ENCODE measurements around the gene CD83. TPM values are rescaled to one million over a fixed set of nuclear protein-coding genes. Genes with fewer than 3 reads are reported as not detected.

CD83 gene
- total RNA-seq, 1 donor from 2014 or later, result 12.9 TPM

DNA sequence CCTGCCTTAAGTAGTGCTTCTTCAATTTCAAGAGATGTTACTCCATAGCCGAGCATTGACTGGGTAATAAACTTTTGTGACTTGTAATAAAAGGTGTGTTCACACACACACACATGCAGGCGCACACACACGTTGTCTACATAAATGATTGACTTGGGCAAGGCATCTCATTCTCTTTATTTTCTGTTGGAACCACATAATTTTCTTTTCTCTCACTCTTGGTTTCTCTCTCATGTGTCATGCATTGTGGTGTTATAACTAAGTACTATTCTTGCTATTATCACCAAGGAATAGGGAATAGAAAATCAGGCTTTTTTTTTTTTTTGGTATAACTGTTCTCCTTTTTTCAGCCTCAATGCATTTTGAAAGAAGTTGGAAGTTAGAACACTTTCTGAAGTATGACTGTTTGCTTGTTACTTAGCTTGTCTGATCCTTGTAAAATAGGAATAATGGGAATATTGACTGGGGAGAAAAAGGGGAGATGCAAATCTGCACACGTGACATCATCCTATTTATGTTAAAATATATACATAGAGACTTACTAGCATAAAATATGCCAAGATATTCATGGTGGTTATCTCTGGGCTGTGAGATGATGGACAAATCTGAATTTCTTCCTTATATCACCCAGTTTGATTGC lies 26.1 kb upstream of the CD83 start:
- DNase-seq (ENCODE audit: low spot score), result no peak

- no peak for DNase-seq (ENCODE audit: low spot score)
Measured at GRCh38 chr6:14092316-14092715, 25.3 kb upstream of the CD83 start.

GRCh38 chr6:14092838-14093789 lies 24.5 kb upstream of the CD83 start:
- DNase-seq (ENCODE audit: low spot score), result no peak

DNA sequence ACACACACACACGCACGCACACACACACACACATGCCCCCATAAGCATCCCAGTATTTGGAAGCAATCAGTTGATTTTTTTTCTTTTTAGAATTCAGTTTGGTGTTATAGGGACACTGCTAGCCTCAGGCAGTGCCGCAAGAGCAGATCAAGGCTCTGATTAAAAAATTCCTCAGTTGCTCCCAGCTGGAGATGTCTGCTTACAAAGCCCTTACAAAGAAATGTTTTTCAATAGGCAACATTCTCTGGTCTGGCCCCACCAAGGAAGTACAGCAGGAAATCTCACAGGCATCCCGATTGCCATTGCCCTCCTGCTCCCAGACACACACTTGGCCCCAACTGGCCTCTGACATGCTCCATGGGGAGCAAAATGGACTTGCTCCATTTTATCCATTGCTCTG lies 22.9 kb upstream of the CD83 start:
- DNase-seq (ENCODE audit: low spot score), result no peak

- DNase-seq (ENCODE audit: low spot score), result no peak
Measured at GRCh38 chr6:14095437-14095836, 22.1 kb upstream of the CD83 start.

GRCh38 chr6:14100138-14100537 lies 17.4 kb upstream of the CD83 start:
- no peak for DNase-seq (ENCODE audit: low spot score)

DNA sequence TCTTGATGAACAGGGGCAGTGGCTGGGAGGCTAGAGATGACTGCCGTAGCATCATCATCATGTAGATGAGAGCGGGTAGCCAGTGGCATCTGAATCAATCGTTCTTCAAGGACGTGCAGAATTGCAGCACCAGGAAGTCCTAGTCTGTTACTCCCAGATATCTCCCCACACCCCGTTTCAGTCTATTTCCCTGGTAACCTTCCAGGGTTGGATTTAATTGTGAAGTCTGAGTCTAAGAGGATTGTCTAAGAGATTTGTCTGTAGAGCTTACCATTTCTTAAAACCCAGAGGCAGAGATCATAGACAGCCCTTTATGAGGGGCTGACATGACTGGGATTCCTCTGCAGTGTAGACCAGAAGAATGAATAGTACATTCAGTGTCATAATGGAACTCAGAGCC lies 16.6 kb upstream of the CD83 start:
- no peak for DNase-seq (ENCODE audit: low spot score)

DNA sequence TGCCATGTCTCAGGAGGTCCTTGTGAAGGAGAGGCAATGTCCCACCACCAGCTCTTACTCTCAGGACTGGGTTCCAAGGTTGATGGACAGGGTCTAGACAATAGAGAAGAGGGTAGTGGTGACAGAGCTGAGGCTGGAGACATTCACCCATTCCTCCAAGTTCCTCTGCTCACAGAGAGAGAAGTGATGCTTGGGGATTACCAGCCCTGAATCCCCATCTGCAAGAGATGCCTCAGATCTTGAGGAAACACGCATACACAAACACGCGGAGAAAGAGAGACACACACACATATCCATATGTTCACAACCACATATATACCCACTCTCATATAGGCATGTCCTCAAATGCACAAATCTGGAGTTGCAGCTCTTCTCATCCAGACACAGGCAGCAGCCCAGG lies 15.2 kb upstream of the CD83 start:
- no peak for DNase-seq (ENCODE audit: low spot score)

DNA sequence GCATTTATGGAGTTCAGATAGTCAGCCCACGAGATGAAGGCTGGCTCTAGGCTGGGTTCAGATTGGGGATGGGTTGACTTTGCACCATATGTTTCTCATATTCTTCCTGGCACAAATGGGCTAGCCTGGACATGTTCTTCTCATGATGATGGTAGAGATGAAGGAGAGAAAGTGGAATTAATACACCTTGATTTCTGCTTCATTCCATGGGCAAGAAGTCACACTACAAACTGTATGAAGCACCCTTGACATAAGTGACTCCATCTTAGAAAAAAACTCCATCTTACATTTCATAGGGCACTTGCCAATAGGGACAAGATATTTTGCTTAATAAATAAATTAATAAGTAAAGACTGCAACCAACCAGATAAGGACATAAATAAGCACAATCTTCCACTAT lies 12.0 kb upstream of the CD83 start:
- DNase-seq (ENCODE audit: low spot score), result no peak

DNA sequence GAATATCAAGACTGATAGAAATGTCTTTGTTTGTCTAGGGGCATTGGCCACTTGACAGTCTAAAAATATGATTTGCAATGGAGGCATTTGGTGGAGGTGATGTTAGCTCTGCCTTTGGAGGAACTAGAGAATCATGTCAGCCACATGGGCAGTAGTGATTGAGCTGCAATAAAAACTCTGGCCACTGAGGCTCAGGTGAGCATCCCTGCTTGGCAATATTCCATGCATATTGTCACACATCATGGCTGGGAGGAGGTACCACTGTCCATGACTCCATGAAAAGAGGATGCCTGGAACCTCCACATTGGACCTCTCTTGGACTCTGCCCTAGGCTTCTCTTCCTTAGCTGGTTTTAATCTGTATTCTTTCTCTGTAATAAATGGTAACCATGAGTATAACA lies 10.6 kb upstream of the CD83 start:
- DNase-seq (ENCODE audit: low spot score), result no peak

- no peak for DNase-seq (ENCODE audit: low spot score)
Measured at GRCh38 chr6:14107711-14108494, 9.7 kb upstream of the CD83 start.

- no peak for DNase-seq (ENCODE audit: low spot score)
Measured at GRCh38 chr6:14108571-14109410, 8.8 kb upstream of the CD83 start.

DNA sequence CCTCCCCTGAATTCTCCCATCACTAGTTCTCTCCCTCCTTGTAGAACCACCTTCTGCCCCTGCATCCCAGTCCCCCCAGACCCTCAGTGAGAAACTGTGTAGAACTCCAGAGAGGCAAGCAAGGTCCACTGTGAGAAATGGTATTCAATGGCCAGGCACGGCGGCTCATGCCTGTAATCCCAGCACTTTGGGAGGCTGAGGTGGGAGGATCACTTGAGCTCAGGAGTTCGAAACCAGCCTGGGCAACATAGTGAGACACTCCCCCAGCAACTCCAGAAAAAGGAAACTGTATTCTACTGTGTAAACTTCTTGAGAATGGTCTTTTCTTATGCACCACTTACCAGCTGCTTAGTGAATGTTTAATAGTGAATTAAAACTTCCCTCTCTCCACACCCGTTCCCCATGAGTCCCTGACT lies 8.2 kb upstream of the CD83 start:
- DNase-seq (ENCODE audit: low spot score), result no peak

DNA sequence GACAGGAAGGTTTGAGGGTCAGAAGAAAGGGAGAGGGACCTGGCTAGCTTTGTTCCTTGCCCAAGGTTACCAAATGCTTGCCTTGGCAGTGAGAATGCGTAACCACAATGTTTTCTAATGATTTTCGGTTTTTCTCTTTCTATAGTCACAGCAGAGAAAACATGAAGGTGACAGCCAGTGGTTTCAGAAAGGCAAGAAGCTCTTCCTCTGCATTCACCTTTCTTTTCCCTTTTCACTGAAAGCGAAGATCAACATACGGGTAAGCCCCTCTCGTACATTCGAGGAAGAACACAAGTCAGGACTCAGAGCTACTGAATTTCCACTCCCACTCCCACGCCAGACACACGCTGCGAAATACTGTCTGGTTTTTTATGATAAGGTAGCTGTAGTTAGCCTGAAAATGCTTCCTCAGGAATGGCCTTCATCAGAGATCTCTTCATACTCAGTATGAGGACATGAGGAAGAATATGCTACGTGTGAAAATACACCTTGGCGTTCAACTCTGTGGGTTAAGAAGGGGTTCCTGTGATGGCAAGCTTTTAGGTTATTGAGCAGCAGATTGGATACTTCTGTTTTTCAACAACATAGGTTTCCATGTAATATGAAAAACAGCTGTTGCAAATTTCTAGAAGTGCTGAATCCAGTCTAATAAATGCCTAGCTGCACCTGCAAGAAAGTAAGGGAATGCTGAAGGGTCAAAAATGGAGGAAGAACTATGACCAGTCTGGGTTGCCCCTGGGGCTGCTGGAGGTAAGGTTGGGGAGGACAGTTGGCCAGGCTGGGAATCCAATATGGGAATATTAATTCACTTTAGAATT lies 7.4 kb upstream of the CD83 start:
- DNase-seq (ENCODE audit: low spot score), result no peak

DNA sequence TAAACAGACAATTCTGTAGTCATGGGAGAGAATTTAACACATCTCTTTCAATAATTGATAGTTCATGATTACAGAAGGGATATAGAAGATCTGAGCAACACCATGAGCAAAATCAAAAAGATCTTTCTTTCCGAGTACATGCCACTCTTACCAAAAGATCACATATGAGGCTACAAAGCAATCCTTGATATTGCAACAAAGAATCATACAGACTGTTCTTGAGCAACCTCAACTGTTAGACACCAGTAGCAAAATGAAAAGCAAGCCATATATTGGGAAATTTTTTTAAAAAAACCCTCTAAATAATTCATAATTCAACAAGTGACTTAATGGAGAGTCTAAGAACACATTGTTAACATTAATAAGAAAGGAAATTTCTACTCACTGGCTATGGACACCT lies 3.6 kb upstream of the CD83 start:
- DNase-seq (ENCODE audit: low spot score), result no peak

DNA sequence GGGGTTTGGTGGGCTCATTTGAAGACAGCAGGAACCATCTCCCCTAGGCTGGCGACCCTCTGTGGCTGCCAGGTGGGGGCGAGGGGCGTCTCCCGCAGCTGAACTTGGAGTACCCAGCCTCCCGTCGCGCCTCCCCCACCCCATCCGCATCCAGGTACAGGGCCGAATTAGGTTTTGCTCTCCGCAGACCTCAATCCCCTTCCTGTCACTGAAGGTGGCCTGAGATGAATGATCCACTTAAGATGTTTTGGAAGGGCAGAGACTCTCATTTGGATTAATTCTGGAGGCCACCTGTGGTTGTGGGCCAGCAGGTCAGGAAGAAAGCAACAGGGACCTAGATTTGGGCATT lies 493 bp downstream of the CD83 start:
- no peak for DNase-seq (ENCODE audit: low spot score)

DNA sequence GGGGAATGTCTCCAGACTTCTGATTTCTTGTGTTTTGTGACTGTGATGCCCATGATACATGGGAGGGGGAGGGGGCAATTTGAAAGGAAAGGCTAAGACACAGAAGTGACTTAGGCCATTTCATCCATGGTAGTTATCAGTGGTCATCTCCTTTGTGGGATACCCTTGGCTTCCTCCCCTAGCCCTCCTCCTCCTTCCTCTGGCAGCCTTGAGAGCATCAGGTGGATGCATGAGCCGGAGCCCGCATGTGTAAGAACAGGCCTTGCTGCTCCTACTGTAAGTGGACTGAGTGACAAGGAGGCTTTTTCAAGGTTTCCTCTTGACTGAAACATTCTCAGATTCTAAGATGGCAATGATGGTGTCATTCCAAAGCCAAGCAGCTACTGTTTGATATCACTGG lies 874 bp downstream of the CD83 start:
- DNase-seq (ENCODE audit: low spot score), result no peak

- DNase-seq (ENCODE audit: low spot score), result no peak
Measured at GRCh38 chr6:14119784-14120183, 2.2 kb downstream of the CD83 start.

- no peak for DNase-seq (ENCODE audit: low spot score)
Measured at GRCh38 chr6:14120546-14120945, 3.0 kb downstream of the CD83 start.

DNA sequence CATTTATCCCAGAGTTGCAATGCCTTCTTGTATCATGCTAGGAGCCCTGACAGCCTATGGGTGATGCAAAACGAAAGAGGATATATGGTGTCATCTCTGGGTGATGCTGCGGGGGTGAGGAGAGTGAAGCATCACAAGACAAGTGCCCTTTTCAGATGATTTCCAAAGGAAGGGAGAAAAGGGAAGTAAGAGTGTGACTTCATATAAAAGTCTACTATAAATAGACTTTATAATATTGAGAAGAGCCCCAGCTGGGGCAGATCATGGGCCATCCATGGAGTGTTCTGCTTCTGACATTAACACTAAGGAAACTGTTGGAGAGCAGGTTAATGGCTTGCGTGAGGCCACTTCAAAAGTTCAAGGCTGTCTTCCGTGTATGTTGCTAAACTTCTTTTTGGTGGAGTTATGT lies 4.4 kb downstream of the CD83 start:
- DNase-seq (ENCODE audit: low spot score), result no peak

Measured in mesenteric fat pad (tissue), 1 donor.